PC-3 (cell line): Measurements from ENCODE around the gene C21orf91.

Experiments used
- CTCF ChIP-seq: fragments of 300-600 bp; sonication (generic); conservative IDR thresholded peaks from 2 replicates; pipeline ENCODE4 v1.5.1; 2017; ENCODE audit warnings: antibody characterized with exemption, low read depth, mild to moderate bottlenecking, low read length
- EZH2 ChIP-seq: fragments of 300-600 bp; sonication (generic); IDR thresholded peaks from one replicate; pipeline ENCODE4 v1.6.1; 2017; ENCODE audit warnings: antibody characterized with exemption, mild to moderate bottlenecking, low read length; ENCODE audit not compliant: unreplicated experiment

- TF ChIP-seq CTCF (no peak), EZH2 (no peak)
Measured at GRCh38 chr21:17796503-17796902, 22.7 kb downstream of the C21orf91 start.
